Measurements from ENCODE around the gene RAD51AP2.

RAD51AP2 gene

DNA sequence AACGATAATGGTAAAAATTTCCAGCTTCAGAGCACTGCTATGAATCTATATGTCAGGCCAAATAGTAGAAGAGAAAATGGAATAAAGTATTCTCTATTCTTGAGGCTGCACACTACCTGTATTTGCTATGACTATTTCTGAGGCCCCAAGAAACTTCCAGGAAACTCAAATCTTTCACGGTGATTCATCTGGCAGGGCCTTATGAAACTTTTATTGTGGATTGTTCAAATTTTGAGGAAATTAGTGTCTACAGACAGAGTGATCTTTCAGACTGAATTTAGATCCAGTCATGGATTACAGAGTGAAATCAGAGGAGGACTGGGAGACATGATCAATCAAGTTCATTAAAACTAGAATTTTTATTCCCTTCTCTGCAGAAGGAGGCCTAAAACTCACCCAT is 18.2 kb upstream of the RAD51AP2 start:
- Histone ChIP-seq H3K36me3 (ENCODE audit: insufficient read depth, low read length) (no peaks in the 10 kb centered on the region), H3K27me3 (ENCODE audit: insufficient read depth, low read length) (peaks cover 30% of the 10 kb centered on the region), H3K4me1 (ENCODE audit: insufficient read depth, low read length) (peaks cover 14% of the 10 kb centered on the region), H3K9me3 (ENCODE audit: insufficient read depth, low read depth, low read length) (no peaks in the 10 kb centered on the region), H3K27ac (ENCODE audit: low read depth, low read length) (no peak overlapping the region), H3K4me3 (ENCODE audit: low read length) (no peak overlapping the region), H3K9ac (ENCODE audit: low read depth, low read length) (no peak overlapping the region)
- WGBS: 98% methylated on average over 2 of the region's 2 CpGs

DNA sequence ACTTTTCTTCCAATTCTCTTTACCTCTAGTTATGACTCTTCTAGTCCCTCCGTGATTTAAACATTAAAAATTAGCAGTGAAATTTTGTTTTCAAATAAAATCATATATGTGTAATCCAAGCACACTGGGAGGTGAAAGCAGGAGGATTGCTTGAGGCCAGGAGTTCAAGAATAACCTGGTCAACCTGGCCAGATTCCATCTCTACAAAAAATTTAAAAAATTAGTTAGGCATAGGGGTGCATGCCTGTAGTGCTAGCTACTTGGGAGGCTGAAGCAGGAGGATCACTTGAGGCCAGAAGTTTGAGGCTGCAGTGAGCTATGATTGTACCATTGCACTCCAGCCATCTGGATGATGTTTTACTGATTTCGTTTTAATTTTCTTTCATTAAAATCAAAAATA is 15.3 kb upstream of the RAD51AP2 start:
- no peak overlapping the region for H3K4me3 ChIP-seq (ENCODE audit: low read length)
- WGBS: 96% methylated on average over 1 of the region's 2 CpGs

DNA sequence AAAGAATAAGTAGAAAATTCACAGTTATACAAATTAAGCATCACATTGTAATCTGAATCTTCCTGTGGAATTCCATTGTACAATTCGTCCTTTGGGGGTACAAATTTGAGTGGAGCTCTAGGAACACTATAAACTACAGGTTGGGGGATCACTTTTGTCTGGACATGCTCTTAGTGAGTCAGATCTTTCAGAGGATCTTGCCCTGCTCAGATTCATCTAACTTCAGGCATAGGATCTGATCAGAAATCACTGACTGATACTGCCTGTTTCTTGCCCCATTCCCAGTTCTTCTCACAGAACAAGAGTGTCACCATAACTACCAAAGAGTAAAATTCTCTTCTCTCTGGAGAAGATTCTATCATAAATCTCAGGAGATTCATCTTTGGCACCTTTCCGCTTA is 11.5 kb upstream of the RAD51AP2 start:
- Histone ChIP-seq H3K9me3 (ENCODE audit: insufficient read depth, low read depth, low read length) (no peaks in the 10 kb centered on the region), H3K9ac (ENCODE audit: low read depth, low read length) (no peak overlapping the region), H3K36me3 (ENCODE audit: insufficient read depth, low read length) (no peaks in the 10 kb centered on the region), H3K4me1 (ENCODE audit: insufficient read depth, low read length) (no peaks in the 10 kb centered on the region), H3K27me3 (ENCODE audit: insufficient read depth, low read length) (no peaks in the 10 kb centered on the region), H3K27ac (ENCODE audit: low read depth, low read length) (no peak overlapping the region), H3K4me3 (ENCODE audit: low read length) (no peak overlapping the region)
- 88% methylated on average over 2 of the region's 2 CpGs for WGBS

More for the DNA sequence above, 15.3 kb upstream of the RAD51AP2 start:
- Histone ChIP-seq H3K36me3 (ENCODE audit: insufficient read depth, low read length) (no peaks in the 10 kb centered on the region), H3K27ac (ENCODE audit: low read depth, low read length) (no peak overlapping the region), H3K27me3 (ENCODE audit: insufficient read depth, low read length) (peaks cover 19% of the 10 kb centered on the region), H3K9me3 (ENCODE audit: insufficient read depth, low read depth, low read length) (no peaks in the 10 kb centered on the region), H3K9ac (ENCODE audit: low read depth, low read length) (no peak overlapping the region), H3K4me1 (ENCODE audit: insufficient read depth, low read length) (peaks cover 8% of the 10 kb centered on the region)

DNA sequence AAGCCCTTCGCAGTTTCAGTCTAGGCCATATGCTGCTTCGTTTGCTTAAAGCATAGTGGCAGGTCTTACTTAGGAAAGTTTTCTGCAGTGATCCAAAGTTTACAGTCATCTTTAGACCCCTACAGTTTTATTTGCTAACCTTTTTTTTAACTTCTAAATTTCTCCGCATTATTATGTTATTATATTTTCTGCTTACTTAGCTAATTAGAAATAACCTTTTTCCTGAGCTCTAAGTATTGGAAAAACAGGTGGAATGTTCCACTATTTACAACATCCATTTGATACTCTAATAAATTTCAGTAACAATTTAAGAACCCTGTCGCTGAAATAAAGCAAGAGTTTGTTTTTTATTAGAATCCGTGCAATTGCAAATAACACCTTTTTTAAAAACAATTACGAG is 4.1 kb upstream of the RAD51AP2 start:
- H3K4me1 ChIP-seq (ENCODE audit: insufficient read depth, low read length): peaks cover 20% of the 10 kb centered on the region
- WGBS: 96% methylated on average over 5 of the region's 6 CpGs
- no peak overlapping the region for H3K27ac ChIP-seq (ENCODE audit: low read depth, low read length)
- no peaks in the 10 kb centered on the region for H3K36me3 ChIP-seq (ENCODE audit: insufficient read depth, low read length)
- H3K9ac ChIP-seq (ENCODE audit: low read depth, low read length): no peak overlapping the region
- H3K27me3 ChIP-seq (ENCODE audit: insufficient read depth, low read length): no peaks in the 10 kb centered on the region
- H3K9me3 ChIP-seq (ENCODE audit: insufficient read depth, low read depth, low read length): no peaks in the 10 kb centered on the region
- no peak overlapping the region for H3K4me3 ChIP-seq (ENCODE audit: low read length)

DNA sequence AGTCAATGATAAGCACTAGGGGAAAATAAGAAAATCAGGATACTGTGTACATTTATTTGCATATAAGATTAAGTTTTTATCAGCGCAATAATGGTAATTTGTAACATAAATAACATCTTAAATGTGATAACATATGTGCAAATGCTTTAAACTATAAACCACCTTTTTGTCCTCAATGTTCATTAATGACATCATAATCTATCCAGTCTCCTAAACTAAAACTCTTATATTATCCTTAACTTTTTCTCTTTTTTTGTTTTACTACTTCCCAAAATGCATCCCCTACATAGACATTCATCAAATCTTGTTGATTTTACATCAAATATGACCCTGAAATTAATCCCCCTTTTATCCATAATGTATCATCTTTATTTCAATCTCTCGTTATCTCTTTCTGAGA is 3.4 kb upstream of the RAD51AP2 start:
- 95% methylated on average over 1 of the region's 2 CpGs for WGBS
- peaks cover 21% of the 10 kb centered on the region for H3K4me1 ChIP-seq (ENCODE audit: insufficient read depth, low read length)
- no peak overlapping the region for H3K27ac ChIP-seq (ENCODE audit: low read depth, low read length)
- H3K27me3 ChIP-seq (ENCODE audit: insufficient read depth, low read length): no peaks in the 10 kb centered on the region
- no peak overlapping the region for H3K4me3 ChIP-seq (ENCODE audit: low read length)
- no peaks in the 10 kb centered on the region for H3K9me3 ChIP-seq (ENCODE audit: insufficient read depth, low read depth, low read length)
- no peak overlapping the region for H3K9ac ChIP-seq (ENCODE audit: low read depth, low read length)
- H3K36me3 ChIP-seq (ENCODE audit: insufficient read depth, low read length): no peaks in the 10 kb centered on the region

DNA sequence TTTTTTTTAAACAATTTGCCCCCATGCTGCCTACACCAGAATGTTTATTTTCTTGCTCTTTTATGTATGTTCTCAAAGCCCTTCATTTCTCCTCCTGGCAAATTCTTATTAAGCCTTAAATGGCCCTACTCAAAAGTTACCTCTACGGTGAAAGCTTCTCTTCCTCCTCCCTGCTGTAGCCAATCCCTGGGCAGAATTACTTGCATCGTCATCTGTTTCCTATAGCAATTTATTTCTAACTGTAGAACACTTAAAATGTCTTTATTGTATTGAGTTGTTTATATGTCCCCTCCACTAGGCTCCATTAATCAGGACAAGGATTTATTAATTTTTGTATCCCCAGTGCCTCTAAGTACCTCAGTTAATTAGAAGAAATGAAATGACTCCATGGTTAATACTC is 2.5 kb upstream of the RAD51AP2 start:
- Histone ChIP-seq H3K4me3 (ENCODE audit: low read length) (no peak overlapping the region), H3K9me3 (ENCODE audit: insufficient read depth, low read depth, low read length) (no peaks in the 10 kb centered on the region), H3K9ac (ENCODE audit: low read depth, low read length) (no peak overlapping the region), H3K4me1 (ENCODE audit: insufficient read depth, low read length) (peaks cover 21% of the 10 kb centered on the region), H3K27me3 (ENCODE audit: insufficient read depth, low read length) (no peaks in the 10 kb centered on the region), H3K36me3 (ENCODE audit: insufficient read depth, low read length) (no peaks in the 10 kb centered on the region), H3K27ac (ENCODE audit: low read depth, low read length) (no peak overlapping the region)
- 76% methylated on average over 1 of the region's 2 CpGs for WGBS

DNA sequence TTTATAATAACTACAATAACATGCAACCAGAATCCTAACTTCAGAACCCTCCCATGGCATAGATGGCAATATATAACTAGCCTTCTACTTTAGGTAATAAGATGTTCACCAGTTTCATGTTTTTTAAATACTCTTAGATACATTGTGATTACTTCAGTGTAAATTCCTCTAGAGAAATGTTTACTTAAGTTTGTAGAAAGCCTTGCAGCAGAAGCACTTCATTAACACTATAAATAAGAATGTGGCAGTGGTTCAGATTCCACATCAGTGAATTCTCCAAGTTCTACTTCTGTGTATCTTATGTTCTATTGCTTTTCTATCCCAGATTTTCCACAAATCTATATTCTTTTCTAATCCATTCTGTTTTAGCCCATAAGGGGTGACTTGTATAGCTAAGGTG is 1.2 kb upstream of the RAD51AP2 start:
- H3K4me3 ChIP-seq (ENCODE audit: low read length): no peak overlapping the region
- H3K4me1 ChIP-seq (ENCODE audit: insufficient read depth, low read length): peaks cover 29% of the 10 kb centered on the region
- no peak overlapping the region for H3K9ac ChIP-seq (ENCODE audit: low read depth, low read length)
- H3K36me3 ChIP-seq (ENCODE audit: insufficient read depth, low read length): no peaks in the 10 kb centered on the region
- H3K27ac ChIP-seq (ENCODE audit: low read depth, low read length): no peak overlapping the region
- no peaks in the 10 kb centered on the region for H3K27me3 ChIP-seq (ENCODE audit: insufficient read depth, low read length)
- H3K9me3 ChIP-seq (ENCODE audit: insufficient read depth, low read depth, low read length): no peaks in the 10 kb centered on the region

DNA sequence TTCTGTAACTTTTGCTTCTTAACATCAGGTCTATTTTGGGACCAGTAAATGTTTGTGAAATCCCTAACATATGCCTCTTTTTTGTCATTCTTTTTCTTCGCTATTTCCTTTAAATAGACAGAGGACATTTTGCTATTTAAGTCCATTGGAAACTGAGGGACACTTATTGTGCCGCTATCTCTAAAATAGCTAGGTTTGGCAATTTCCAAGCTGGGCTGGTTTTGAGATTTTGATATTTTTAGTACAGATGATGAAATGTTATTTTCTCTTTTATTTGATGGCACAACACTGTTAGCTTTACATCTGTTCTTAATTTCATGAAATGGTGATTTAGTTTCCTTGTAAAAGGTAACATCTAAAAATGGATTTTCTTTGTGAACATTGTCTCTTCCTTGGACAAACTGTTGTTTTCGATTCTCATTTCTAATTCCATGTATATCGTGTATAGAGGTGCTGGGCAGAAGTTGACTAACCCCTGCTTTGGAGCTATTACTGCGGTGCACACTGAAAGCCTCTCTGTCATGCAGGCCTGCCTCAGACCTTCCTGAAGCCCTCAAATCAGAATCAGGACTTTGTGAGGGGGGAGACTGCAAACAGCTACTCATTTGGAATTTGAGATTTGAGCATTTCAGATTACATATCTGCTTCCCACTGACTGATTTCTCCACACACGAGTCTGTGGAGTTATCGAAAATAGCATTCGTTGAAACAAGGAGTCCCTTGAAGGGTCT is 594 bp downstream of the RAD51AP2 start:
- Histone ChIP-seq H3K9ac (ENCODE audit: low read depth, low read length) (peak overlapping the region; percentile 71; the same call in 1 of the 2 replicates), H3K4me3 (ENCODE audit: low read length) (peak overlapping the region; percentile 65), H3K9me3 (ENCODE audit: insufficient read depth, low read depth, low read length) (no peaks in the 10 kb centered on the region), H3K27ac (ENCODE audit: low read depth, low read length) (peak overlapping the region; percentile 44), H3K4me1 (ENCODE audit: insufficient read depth, low read length) (peaks cover 29% of the 10 kb centered on the region), H3K27me3 (ENCODE audit: insufficient read depth, low read length) (no peaks in the 10 kb centered on the region), H3K36me3 (ENCODE audit: insufficient read depth, low read length) (no peaks in the 10 kb centered on the region)
- 42% methylated on average over 8 of the region's 8 CpGs for WGBS

DNA sequence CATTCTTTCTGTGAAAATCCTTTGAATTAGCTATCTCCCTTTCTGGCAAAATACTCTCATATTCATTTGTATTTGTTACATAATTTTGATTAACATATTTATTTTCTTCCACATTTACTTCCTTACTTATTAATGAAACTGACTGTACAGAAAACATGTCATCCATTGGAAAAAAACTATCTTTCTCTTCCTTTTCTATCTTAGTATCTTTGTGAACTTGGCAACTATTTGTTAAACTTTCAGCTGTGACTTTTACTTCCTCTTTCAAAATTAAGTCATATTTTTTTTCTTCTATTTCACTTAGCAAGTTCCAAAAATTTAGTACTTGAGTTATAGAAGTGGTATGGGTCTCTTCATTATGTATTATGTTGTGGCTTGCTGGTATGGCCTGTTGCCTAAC is 2.6 kb downstream of the RAD51AP2 start:
- H3K36me3 ChIP-seq (ENCODE audit: insufficient read depth, low read length): no peaks in the 10 kb centered on the region
- peaks cover 29% of the 10 kb centered on the region for H3K4me1 ChIP-seq (ENCODE audit: insufficient read depth, low read length)
- no peak overlapping the region for H3K27ac ChIP-seq (ENCODE audit: low read depth, low read length)
- no peaks in the 10 kb centered on the region for H3K9me3 ChIP-seq (ENCODE audit: insufficient read depth, low read depth, low read length)
- H3K4me3 ChIP-seq (ENCODE audit: low read length): no peak overlapping the region
- H3K9ac ChIP-seq (ENCODE audit: low read depth, low read length): no peak overlapping the region
- no peaks in the 10 kb centered on the region for H3K27me3 ChIP-seq (ENCODE audit: insufficient read depth, low read length)

DNA sequence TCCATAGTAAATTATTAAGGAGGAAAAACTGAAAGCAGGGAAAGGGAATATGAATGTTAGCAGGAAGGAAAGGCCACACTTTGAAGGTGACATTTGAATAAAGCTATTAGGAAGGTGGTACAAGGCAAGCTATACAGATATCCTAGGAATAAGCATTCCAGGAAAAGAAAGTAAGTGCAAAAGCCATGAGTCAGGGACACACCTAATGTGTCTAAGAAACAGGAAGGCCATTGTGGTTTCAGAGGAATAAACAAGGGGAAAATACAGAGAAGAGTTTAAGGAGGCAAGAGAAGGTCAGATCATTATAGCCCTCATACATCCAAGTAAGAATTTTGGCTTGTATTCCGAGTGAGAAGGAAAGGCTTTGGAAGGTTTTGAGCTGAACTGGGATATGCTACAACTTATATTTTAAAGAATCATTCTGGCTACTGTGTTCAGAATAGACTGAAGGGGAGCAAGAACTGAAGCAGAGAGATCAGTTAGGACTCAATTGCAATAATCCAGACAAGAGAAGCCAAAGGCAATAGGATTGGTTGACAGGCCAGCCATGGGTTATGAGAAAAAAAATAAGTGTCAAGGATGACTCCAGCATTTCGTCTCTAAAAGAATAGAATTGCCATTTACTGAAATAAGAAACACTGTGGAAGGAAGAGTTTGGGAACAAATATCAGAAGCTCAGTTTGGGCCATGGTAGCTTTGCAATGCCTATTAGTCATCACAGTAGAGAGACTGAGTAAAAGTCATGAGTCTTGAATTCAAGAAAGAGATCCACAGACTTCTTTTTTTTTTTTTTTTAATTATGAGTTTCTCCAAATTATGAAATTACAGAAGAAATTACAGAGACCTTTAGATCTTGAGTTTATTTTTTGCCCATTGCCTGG is 11.3 kb downstream of the RAD51AP2 start:
- H3K9ac ChIP-seq (ENCODE audit: low read depth, low read length): no peak overlapping the region
- peaks cover 6% of the 10 kb centered on the region; the same call in 1 of the 2 replicates for H3K4me1 ChIP-seq (ENCODE audit: insufficient read depth, low read length)
- no peaks in the 10 kb centered on the region for H3K36me3 ChIP-seq (ENCODE audit: insufficient read depth, low read length)
- no peak overlapping the region for H3K27ac ChIP-seq (ENCODE audit: low read depth, low read length)
- H3K4me3 ChIP-seq (ENCODE audit: low read length): no peak overlapping the region
- H3K27me3 ChIP-seq (ENCODE audit: insufficient read depth, low read length): no peaks in the 10 kb centered on the region
- WGBS: 92% methylated on average over 1 of the region's 2 CpGs
- H3K9me3 ChIP-seq (ENCODE audit: insufficient read depth, low read depth, low read length): no peaks in the 10 kb centered on the region

DNA sequence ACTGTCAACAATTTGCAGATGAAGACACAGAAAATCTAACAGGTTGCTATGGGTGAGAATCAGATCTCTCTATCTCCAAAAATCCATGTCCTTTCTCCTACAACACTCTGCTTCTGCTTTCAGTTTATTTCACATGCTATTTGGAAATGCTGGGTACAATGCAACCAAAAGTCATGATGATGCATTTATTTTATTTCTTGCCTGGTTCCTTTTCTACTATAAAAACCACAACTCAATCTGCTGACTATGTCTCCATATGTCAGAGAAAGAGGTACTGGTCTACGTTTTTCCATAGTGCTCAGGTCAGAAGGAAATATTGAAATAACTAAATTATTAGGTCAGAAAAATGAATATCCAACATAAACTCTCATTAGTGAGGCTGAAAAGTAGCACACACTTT is 20.5 kb downstream of the RAD51AP2 start:
- H3K36me3 ChIP-seq (ENCODE audit: insufficient read depth, low read length): no peaks in the 10 kb centered on the region
- H3K27ac ChIP-seq (ENCODE audit: low read depth, low read length): no peak overlapping the region
- no peak overlapping the region for H3K4me3 ChIP-seq (ENCODE audit: low read length)
- no peaks in the 10 kb centered on the region for H3K4me1 ChIP-seq (ENCODE audit: insufficient read depth, low read length)
- H3K9ac ChIP-seq (ENCODE audit: low read depth, low read length): no peak overlapping the region
- no CpG with 5 or more reads among the region's 1 CpG for WGBS
- no peaks in the 10 kb centered on the region for H3K9me3 ChIP-seq (ENCODE audit: insufficient read depth, low read depth, low read length)
- H3K27me3 ChIP-seq (ENCODE audit: insufficient read depth, low read length): no peaks in the 10 kb centered on the region
